A549 (cell line): ENCODE measurements around the gene PTPRG. TPM values are rescaled to one million over a fixed set of nuclear protein-coding genes. Genes with fewer than 3 reads are reported as not detected.

Experiments used
- ATAC-seq, 2 experiments: fragments of 200-7000 bp in 1 of 2; fragments of >200 bp in 1 of 2; cut with Nextera tagmentation in 1 of 2; cut with Tn5 transposase in 1 of 2; 3 replicates each; pipeline versions ENCODE4 v1.8.0 to v1.9.1; 2018 to 2020; ENCODE audit warnings: mild to moderate bottlenecking in 1 of 2, moderate library complexity in 1 of 2
- CTCF ChIA-PET: fragments of 300-600 bp; sonication (Branson Sonifier 250); formaldehyde crosslinking; extraction: SDS; loops from one replicate; lab custom pipeline; 2021; ENCODE audit warnings: antibody characterized with exemption, inconsistent platforms; lab: Yijun Ruan, JAX
- POLR2A ChIA-PET: fragments of 350-600 bp; formaldehyde crosslinking; extraction: SDS; loops from one replicate; lab custom pipeline; 2021; ENCODE audit warnings: antibody characterized with exemption, inconsistent platforms; lab: Yijun Ruan, JAX
- DNase-seq, 2 experiments: peaks; one replicate each; pipeline versions ENCODE4 v3.0.0 to v3.0.0-alpha.2; 2011 to 2016; ENCODE audit warnings: low read depth in 1 of 2, low spot score in 1 of 2
- FAIRE-seq: peaks from 2 replicates; lab custom pipeline; 2011; peaks lifted over from hg19 to GRCh38; lab: Jason Lieb, UNC
- H3K27ac ChIP-seq, 2 experiments: fragments of >200 bp; sonication (Bioruptor Twin); formaldehyde crosslinking; 3 replicates each; pipeline ENCODE4 v1.5.1; 2016 to 2017
- H3K4me1 ChIP-seq: fragments of >200 bp; sonication (Bioruptor Twin); formaldehyde crosslinking; 3 replicates; pipeline ENCODE4 v1.6.1; 2016
- H3K4me2 ChIP-seq: fragments of >200 bp; sonication (Bioruptor Twin); formaldehyde crosslinking; 3 replicates; pipeline ENCODE4 v1.6.1; 2016
- H3K4me3 ChIP-seq: fragments of >200 bp; sonication (Bioruptor Twin); formaldehyde crosslinking; 3 replicates; pipeline ENCODE4 v1.5.1; 2016
- H3K9me3 ChIP-seq: fragments of >200 bp; sonication (Bioruptor Twin); formaldehyde crosslinking; 3 replicates; pipeline ENCODE4 v1.6.1; 2016
- CBX8 ChIP-seq: fragments of 200-600 bp; sonication (generic); IDR thresholded peaks from 2 replicates; pipeline ENCODE4 v1.6.1; 2016
- CHD4 ChIP-seq: fragments of 200-600 bp; sonication (generic); IDR thresholded peaks from 2 replicates; pipeline ENCODE4 v1.6.1; 2016; ENCODE audit warnings: antibody characterized with exemption, mild to moderate bottlenecking, borderline replicate concordance
- EHMT2 ChIP-seq: fragments of 200-600 bp; sonication (generic); IDR thresholded peaks from 2 replicates; pipeline ENCODE4 v1.6.1; 2016; ENCODE audit warnings: antibody characterized with exemption, low read depth, mild to moderate bottlenecking, moderate library complexity
- EP300 ChIP-seq, 2 experiments: fragments of >200 bp; sonication (Bioruptor Twin); formaldehyde crosslinking; IDR thresholded peaks; 2 replicates in 1 of 2; 3 replicates in 1 of 2; pipeline ENCODE4 v1.6.1; 2016 to 2017
- FOSL2 ChIP-seq, 2 experiments: fragments of 450-650 bp in 1 of 2; fragments of >200 bp in 1 of 2; sonication (Bioruptor Twin) in 1 of 2; formaldehyde crosslinking; IDR thresholded peaks; 2 replicates each; pipeline versions ENCODE4 v1.5.0 to v1.6.1; 2016 to 2020; ENCODE audit warnings: mild to moderate bottlenecking in 1 of 2, moderate library complexity in 1 of 2
- FOXS1 ChIP-seq: fragments of 250-450 bp; sonication (Bioruptor Pico); IDR thresholded peaks from 2 replicates; pipeline ENCODE4 v1.5.0; 2020; ENCODE audit warnings: mild to moderate bottlenecking, moderate library complexity
- GATA3 ChIP-seq: IDR thresholded peaks from 2 replicates; pipeline ENCODE4 v1.6.1; 2012; ENCODE audit warnings: borderline replicate concordance
- HDAC2 ChIP-seq: fragments of 200-600 bp; sonication (generic); IDR thresholded peaks from 2 replicates; pipeline ENCODE4 v1.6.1; 2016
- JUNB ChIP-seq: fragments of >200 bp; sonication (Bioruptor Twin); formaldehyde crosslinking; IDR thresholded peaks from 2 replicates; pipeline ENCODE4 v1.6.1; 2016
- MAZ ChIP-seq: fragments of 150-350 bp; IDR thresholded peaks from 2 replicates; pipeline ENCODE4 v1.6.1; 2014; ENCODE audit warnings: antibody characterized with exemption, low read depth, low read length, borderline replicate concordance
- NFE2L2 ChIP-seq: fragments of 150-350 bp; conservative IDR thresholded peaks from 2 replicates; pipeline ENCODE4 v1.6.1; 2014; ENCODE audit warnings: low read length
- PHF8 ChIP-seq: fragments of 200-600 bp; sonication (generic); IDR thresholded peaks from 2 replicates; pipeline ENCODE4 v1.6.1; 2016; ENCODE audit warnings: low read depth, mild to moderate bottlenecking, antibody characterized with exemption, moderate library complexity, borderline replicate concordance
- RARB ChIP-seq: fragments of 250-450 bp; sonication (Bioruptor Pico); IDR thresholded peaks from 2 replicates; pipeline ENCODE4 v1.8.0; 2021; ENCODE audit warnings: mild to moderate bottlenecking, moderate library complexity
- RCOR1 ChIP-seq: fragments of 150-350 bp; IDR thresholded peaks from 2 replicates; pipeline ENCODE4 v1.6.1; 2014; ENCODE audit warnings: antibody characterized with exemption, low read length, low read depth
- RFX5 ChIP-seq: fragments of 450-650 bp; IDR thresholded peaks from 2 replicates; pipeline ENCODE4 v1.7.1; 2014; ENCODE audit warnings: antibody characterized with exemption, mild to moderate bottlenecking, moderate library complexity
- ZC3H11A ChIP-seq: fragments of 450-650 bp; IDR thresholded peaks from 2 replicates; pipeline ENCODE4 v1.6.1; 2014; ENCODE audit warnings: antibody characterized with exemption, mild to moderate bottlenecking
- WGBS: methylation state at CpG from one replicate; pipeline ENCODE4 v1.1.6; 2017; ENCODE audit errors: missing lambda C conversion rate; 5-methylcytosine and 5-hydroxymethylcytosine counted together
- polyA plus RNA-seq, 4 experiments: library from polyadenylated mRNA; depleted of rRNA in 3 of 4; stranded (reverse); fragments of >200 nt; fragmentation: RNase III in 1 of 4; extraction: RNeasy Plus Mini Kit Qiagen cat#74134 plus additional on column Dnase treatment in 1 of 4; gene quantifications; 2 replicates in 3 of 4; 3 replicates in 1 of 4; pipeline ENCODE4 v1.2.3, GENCODE V29; 2011 to 2017
- TF ChIP-seq, protein P1 (sequence below): fragments of >200 bp; sonication (Bioruptor Twin); formaldehyde crosslinking; IDR thresholded peaks from 3 replicates; pipeline ENCODE4 v1.6.1; 2016
- TF ChIP-seq, protein P2 (sequence below): IDR thresholded peaks from 2 replicates; pipeline ENCODE4 v1.6.1; 2012
- TF ChIP-seq, protein P3 (sequence below): fragments of 150-350 bp; IDR thresholded peaks from 2 replicates; pipeline ENCODE4 v1.6.1; 2014; ENCODE audit warnings: low read depth, mild to moderate bottlenecking, low read length
- TF ChIP-seq, protein P4 (sequence below): fragments of >200 bp; sonication (Bioruptor Twin); formaldehyde crosslinking; IDR thresholded peaks from 3 replicates; pipeline ENCODE4 v1.5.1; 2016

PTPRG gene
- polyA plus RNA-seq, 2 of the 4 experiments (the other 2 are of a cell fraction), result 4.5 to 4.8 TPM

- no peak for ATAC-seq
- 26% methylated on average over 2 of the region's 2 CpGs for WGBS
- H3K9me3 ChIP-seq, result no peaks in the 10 kb centered on the region
- ChIA-PET CTCF (no interaction called here), POLR2A (no interaction called here)
- TF ChIP-seq RARB (CRISPR knock-in tag) (no peak), RCOR1 (no peak), PHF8 (no peak), MAZ (no peak), FOXS1 (CRISPR knock-in tag) (no peak), EP300 (IDR thresholded peaks at IDR 0.05) (no peak), JUNB (no peak), CHD4 (no peak), RFX5 (no peak), ZC3H11A (no peak)
- TF ChIP-seq, protein P1, sequence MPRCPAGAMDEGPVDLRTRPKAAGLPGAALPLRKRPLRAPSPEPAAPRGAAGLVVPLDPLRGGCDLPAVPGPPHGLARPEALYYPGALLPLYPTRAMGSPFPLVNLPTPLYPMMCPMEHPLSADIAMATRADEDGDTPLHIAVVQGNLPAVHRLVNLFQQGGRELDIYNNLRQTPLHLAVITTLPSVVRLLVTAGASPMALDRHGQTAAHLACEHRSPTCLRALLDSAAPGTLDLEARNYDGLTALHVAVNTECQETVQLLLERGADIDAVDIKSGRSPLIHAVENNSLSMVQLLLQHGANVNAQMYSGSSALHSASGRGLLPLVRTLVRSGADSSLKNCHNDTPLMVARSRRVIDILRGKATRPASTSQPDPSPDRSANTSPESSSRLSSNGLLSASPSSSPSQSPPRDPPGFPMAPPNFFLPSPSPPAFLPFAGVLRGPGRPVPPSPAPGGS, result no peak
- TF ChIP-seq, protein P2, sequence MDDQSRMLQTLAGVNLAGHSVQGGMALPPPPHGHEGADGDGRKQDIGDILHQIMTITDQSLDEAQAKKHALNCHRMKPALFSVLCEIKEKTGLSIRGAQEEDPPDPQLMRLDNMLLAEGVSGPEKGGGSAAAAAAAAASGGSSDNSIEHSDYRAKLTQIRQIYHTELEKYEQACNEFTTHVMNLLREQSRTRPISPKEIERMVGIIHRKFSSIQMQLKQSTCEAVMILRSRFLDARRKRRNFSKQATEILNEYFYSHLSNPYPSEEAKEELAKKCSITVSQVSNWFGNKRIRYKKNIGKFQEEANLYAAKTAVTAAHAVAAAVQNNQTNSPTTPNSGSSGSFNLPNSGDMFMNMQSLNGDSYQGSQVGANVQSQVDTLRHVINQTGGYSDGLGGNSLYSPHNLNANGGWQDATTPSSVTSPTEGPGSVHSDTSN, result no peak
- TF ChIP-seq, protein P3, sequence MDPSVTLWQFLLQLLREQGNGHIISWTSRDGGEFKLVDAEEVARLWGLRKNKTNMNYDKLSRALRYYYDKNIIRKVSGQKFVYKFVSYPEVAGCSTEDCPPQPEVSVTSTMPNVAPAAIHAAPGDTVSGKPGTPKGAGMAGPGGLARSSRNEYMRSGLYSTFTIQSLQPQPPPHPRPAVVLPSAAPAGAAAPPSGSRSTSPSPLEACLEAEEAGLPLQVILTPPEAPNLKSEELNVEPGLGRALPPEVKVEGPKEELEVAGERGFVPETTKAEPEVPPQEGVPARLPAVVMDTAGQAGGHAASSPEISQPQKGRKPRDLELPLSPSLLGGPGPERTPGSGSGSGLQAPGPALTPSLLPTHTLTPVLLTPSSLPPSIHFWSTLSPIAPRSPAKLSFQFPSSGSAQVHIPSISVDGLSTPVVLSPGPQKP, result no peak
- no peak overlapping the region for H3K4me3 ChIP-seq
- no peak overlapping the region for H3K27ac ChIP-seq
- no peak for FAIRE-seq
- DNase-seq, result no peak
- H3K4me1 ChIP-seq, result peaks cover 11% of the 10 kb centered on the region
- H3K4me2 ChIP-seq, result no peak overlapping the region
These were observed 336.5 kb downstream of the PTPRG start for GRCh38 chr3:61897848-61898247.

DNA sequence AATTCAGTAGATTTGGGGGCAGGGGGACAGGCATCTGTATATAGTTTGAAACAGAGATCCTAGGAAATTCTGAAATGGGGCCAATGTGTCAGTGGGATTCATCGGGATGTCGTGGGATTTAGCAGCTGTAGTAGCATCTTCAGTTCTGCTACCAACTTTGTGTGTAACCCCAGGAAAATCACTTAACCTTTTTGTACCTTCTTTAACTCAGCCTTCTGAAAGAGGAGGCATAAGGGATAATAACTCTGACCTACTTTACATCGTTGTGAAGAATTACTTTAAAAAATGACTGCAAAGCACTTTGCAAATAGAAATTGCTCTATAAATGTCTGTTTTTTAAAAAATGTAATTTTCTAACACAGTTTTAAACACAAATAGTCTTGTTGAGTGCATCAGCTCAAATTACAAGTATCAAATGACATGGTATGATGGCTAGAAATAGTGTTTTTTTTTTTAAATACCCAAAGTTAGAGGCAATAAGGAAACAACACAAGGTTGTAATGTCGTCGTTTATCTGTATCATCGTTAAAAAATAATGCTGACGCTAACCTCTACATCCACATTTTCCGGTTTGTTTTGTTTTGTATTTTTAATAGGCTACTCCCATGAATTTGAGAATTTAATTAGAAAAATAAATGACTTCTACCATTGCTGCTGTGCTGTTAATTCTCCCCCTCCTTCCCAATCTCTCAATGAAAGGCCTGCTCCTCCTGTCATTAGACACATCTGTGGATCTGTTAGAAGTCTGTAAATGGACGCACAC, 338.5 kb downstream of the PTPRG start:
- 52% methylated on average over 9 of the region's 9 CpGs for WGBS
- DNase-seq, result no peak
- CTCF ChIA-PET, result no interaction called here
- no peak for FAIRE-seq
- no peak for ATAC-seq
- Histone ChIP-seq H3K4me1 (peaks cover 7% of the 10 kb centered on the region), H3K4me2 (no peak overlapping the region), H3K9me3 (no peaks in the 10 kb centered on the region), H3K27ac (no peak overlapping the region), H3K4me3 (no peak overlapping the region)
- POLR2A ChIA-PET, result no interaction called here
- TF ChIP-seq MAZ (no peak), HDAC2 (no peak), NFE2L2 (no peak), EP300 (IDR thresholded peaks at IDR 0.05) (no peak), CBX8 (no peak), RFX5 (no peak), EHMT2 (no peak), CHD4 (no peak), FOSL2 (IDR thresholded peaks at IDR 0.05) (no peak), FOSL2 (CRISPR knock-in tag; IDR thresholded peaks at IDR 0.05) (no peak), GATA3 (no peak)
- TF ChIP-seq, protein P1, result no peak
- TF ChIP-seq, protein P4, sequence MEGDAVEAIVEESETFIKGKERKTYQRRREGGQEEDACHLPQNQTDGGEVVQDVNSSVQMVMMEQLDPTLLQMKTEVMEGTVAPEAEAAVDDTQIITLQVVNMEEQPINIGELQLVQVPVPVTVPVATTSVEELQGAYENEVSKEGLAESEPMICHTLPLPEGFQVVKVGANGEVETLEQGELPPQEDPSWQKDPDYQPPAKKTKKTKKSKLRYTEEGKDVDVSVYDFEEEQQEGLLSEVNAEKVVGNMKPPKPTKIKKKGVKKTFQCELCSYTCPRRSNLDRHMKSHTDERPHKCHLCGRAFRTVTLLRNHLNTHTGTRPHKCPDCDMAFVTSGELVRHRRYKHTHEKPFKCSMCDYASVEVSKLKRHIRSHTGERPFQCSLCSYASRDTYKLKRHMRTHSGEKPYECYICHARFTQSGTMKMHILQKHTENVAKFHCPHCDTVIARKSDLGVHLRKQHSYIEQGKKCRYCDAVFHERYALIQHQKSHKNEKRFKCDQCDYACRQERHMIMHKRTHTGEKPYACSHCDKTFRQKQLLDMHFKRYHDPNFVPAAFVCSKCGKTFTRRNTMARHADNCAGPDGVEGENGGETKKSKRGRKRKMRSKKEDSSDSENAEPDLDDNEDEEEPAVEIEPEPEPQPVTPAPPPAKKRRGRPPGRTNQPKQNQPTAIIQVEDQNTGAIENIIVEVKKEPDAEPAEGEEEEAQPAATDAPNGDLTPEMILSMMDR, result no peak
